K562 (cell line): ENCODE data around the gene SH2D3A. TPM values are rescaled to one million over a fixed set of nuclear protein-coding genes. Genes with fewer than 3 reads are reported as not detected.

Experiments
- ARID1B ChIP-seq: fragments of 450-650 bp; IDR thresholded peaks from 2 replicates; pipeline ENCODE4 v1.6.1; 2016; ENCODE audit warnings: antibody characterized with exemption, mild to moderate bottlenecking, inconsistent platforms
- ATF3 ChIP-seq, 2 experiments: fragments of 450-650 bp in 1 of 2; sonication (generic) in 1 of 2; formaldehyde crosslinking in 1 of 2; IDR thresholded peaks in 1 of 2; conservative IDR thresholded peaks in 1 of 2; 2 replicates each; pipeline versions ENCODE4 v1.6.1 to v1.8.1; 2016 to 2023; ENCODE audit warnings: mild to moderate bottlenecking in 2 of 2, moderate library complexity in 2 of 2, inconsistent platforms in 1 of 2, missing genetic modification reagents in 1 of 2
- CAMTA2 ChIP-seq: fragments of 250-450 bp; sonication (Bioruptor Pico); conservative IDR thresholded peaks from 2 replicates; pipeline ENCODE4 v1.5.1; 2022
- GATAD2B ChIP-seq: fragments of 450-650 bp; IDR thresholded peaks from 2 replicates; pipeline ENCODE4 v1.6.1; 2017; ENCODE audit warnings: mild to moderate bottlenecking, borderline replicate concordance
- HINFP ChIP-seq: fragments of 450-650 bp; conservative IDR thresholded peaks from 2 replicates; pipeline ENCODE4 v1.6.1; 2016; ENCODE audit warnings: missing genetic modification characterization, low read depth, mild to moderate bottlenecking, control low read depth, missing compliant biosample characterization
- MEF2D ChIP-seq: conservative IDR thresholded peaks from 2 replicates; pipeline ENCODE4 v1.6.1; 2016; ENCODE audit warnings: low read depth, missing genetic modification characterization, missing compliant biosample characterization
- POLR2A ChIP-seq: fragments of 450-650 bp; conservative IDR thresholded peaks from 2 replicates; pipeline ENCODE4 v1.6.1; 2016
- PRMT5 ChIP-seq: sonication (generic); formaldehyde crosslinking; IDR thresholded peaks from 2 replicates; pipeline ENCODE4 v1.5.0; 2020; ENCODE audit warnings: missing genetic modification reagents
- PTTG1 ChIP-seq: fragments of 450-650 bp; IDR thresholded peaks from 2 replicates; pipeline ENCODE4 v1.6.1; 2016; ENCODE audit warnings: low read depth, mild to moderate bottlenecking, missing genetic modification characterization, missing compliant biosample characterization
- STAG1 ChIP-seq: sonication (generic); formaldehyde crosslinking; IDR thresholded peaks from 2 replicates; pipeline ENCODE4 v1.5.0; 2020; ENCODE audit warnings: missing genetic modification reagents, borderline replicate concordance
- ZNF407 ChIP-seq: fragments of 450-650 bp; IDR thresholded peaks from 2 replicates; pipeline ENCODE4 v1.6.1; 2016; ENCODE audit warnings: low read depth
- ZNF57 ChIP-seq: fragments of 450-650 bp; formaldehyde crosslinking; IDR thresholded peaks from 2 replicates; pipeline ENCODE4 v1.4.0; 2020; ENCODE audit warnings: mild to moderate bottlenecking, moderate library complexity
- ZNF609 ChIP-seq: sonication (generic); formaldehyde crosslinking; IDR thresholded peaks from 2 replicates; pipeline ENCODE4 v1.8.1; 2023; ENCODE audit warnings: missing genetic modification reagents, mild to moderate bottlenecking, borderline replicate concordance
- polyA plus RNA-seq, 8 experiments: library from polyadenylated mRNA; depleted of rRNA in 4 of 8; stranded (reverse) in 5 of 8; unstranded in 3 of 8; fragments of >200 nt; fragmentation: Nextera tagmentation in 2 of 8; fragmentation: Illumina TruSeq in 1 of 8; extraction: Ambion mirVana in 2 of 8; extraction: Trizol in 1 of 8; gene quantifications; 2 replicates each; pipeline versions ENCODE4 v1.2.1 to v1.2.3, GENCODE V29; 2011 to 2014; ENCODE audit warnings: inconsistent platforms in 1 of 8, missing spikeins in 1 of 8
- total RNA-seq, 7 experiments: library from RNA; depleted of rRNA in 6 of 7; stranded (reverse); fragments of >200 nt in 6 of 7; fragmentation: Illumina TruSeq in 2 of 7; extraction: Trizol in 2 of 7; gene quantifications; 2 replicates each; pipeline versions ENCODE4 v1.2.1 to v1.2.3, GENCODE V29; 2011 to 2021; ENCODE audit warnings: low replicate concordance in 1 of 7

The SH2D3A gene
- total and polyA plus RNA-seq, 9 of the 15 experiments (the other 6 are each of a cell fraction or from before 2014, with no cell fraction given), result 0.75 to 26.3 (median 8.9) TPM

GRCh38 chr19:6811906-6812305, 44.7 kb upstream of the SH2D3A start (continued):
- TF ChIP-seq ARID1B, result no peak
- no peak for TF ChIP-seq HINFP
- TF ChIP-seq PTTG1 (tag), result no peak
- no peak for TF ChIP-seq ATF3 (IDR thresholded peaks at IDR 0.05)
- TF ChIP-seq ATF3 (CRISPR knock-in tag; conservative IDR thresholded peaks at IDR 0.05), result no peak
- no peak for TF ChIP-seq GATAD2B
- TF ChIP-seq ZNF609 (CRISPR knock-in tag), result no peak
- TF ChIP-seq MEF2D (tag), result no peak
- no peak for TF ChIP-seq STAG1
- TF ChIP-seq PRMT5, result no peak
- no peak for TF ChIP-seq ZNF407
- TF ChIP-seq ZNF57 (CRISPR knock-in tag), result no peak
- TF ChIP-seq POLR2A, result no peak
- no peak for TF ChIP-seq CAMTA2 (CRISPR knock-in tag)
